ENCODE measurements around the gene SART1. TPM values are rescaled to one million over a fixed set of nuclear protein-coding genes. Genes with fewer than 3 reads are reported as not detected.

Gene SART1
- total RNA-seq, 2 donors from 2014 or later = 36.7 to 76.6 TPM

DNA sequence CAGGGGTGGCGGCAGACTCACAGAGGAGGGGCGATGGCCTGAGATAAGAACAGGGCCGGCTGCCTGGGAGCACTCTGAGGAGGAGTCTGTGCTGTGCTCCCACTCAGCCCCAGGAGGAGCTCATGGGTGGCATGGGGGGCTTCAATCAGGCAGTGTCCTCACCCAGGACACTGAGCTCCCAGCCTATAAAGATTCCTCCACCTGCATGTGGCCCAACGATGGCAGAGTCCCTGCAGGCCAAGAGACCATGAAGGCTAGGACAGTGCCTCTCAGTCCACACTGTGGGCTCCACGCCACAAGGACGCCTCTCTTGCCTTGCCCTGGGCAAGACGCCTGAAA lies 52.2 kb downstream of the SART1 start:
- TF ChIP-seq, protein P1, sequence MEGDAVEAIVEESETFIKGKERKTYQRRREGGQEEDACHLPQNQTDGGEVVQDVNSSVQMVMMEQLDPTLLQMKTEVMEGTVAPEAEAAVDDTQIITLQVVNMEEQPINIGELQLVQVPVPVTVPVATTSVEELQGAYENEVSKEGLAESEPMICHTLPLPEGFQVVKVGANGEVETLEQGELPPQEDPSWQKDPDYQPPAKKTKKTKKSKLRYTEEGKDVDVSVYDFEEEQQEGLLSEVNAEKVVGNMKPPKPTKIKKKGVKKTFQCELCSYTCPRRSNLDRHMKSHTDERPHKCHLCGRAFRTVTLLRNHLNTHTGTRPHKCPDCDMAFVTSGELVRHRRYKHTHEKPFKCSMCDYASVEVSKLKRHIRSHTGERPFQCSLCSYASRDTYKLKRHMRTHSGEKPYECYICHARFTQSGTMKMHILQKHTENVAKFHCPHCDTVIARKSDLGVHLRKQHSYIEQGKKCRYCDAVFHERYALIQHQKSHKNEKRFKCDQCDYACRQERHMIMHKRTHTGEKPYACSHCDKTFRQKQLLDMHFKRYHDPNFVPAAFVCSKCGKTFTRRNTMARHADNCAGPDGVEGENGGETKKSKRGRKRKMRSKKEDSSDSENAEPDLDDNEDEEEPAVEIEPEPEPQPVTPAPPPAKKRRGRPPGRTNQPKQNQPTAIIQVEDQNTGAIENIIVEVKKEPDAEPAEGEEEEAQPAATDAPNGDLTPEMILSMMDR (IDR thresholded peaks at IDR 0.05) = no peak
- TF ChIP-seq POLR2A (IDR thresholded peaks at IDR 0.05) = no peak
- TF ChIP-seq POLR2AphosphoS5 (IDR thresholded peaks at IDR 0.05) = no peak
- Histone ChIP-seq H3K4me3 (no peak overlapping the region), H3K9me3 (no peaks in the 10 kb centered on the region), H3K36me3 (no peaks in the 10 kb centered on the region), H3K27me3 (replicated peaks; ENCODE audit: insufficient read depth) (peaks cover 2% of the 10 kb centered on the region), H3K27ac (no peak overlapping the region), H3K4me1 (replicated peaks) (no peaks in the 10 kb centered on the region)
- no peak for DNase-seq (ENCODE audit: low spot score)
- WGBS = 66% methylated on average over 7 of the region's 7 CpGs
- intact Hi-C loops (cut with DNase I) = no loop called here

DNA sequence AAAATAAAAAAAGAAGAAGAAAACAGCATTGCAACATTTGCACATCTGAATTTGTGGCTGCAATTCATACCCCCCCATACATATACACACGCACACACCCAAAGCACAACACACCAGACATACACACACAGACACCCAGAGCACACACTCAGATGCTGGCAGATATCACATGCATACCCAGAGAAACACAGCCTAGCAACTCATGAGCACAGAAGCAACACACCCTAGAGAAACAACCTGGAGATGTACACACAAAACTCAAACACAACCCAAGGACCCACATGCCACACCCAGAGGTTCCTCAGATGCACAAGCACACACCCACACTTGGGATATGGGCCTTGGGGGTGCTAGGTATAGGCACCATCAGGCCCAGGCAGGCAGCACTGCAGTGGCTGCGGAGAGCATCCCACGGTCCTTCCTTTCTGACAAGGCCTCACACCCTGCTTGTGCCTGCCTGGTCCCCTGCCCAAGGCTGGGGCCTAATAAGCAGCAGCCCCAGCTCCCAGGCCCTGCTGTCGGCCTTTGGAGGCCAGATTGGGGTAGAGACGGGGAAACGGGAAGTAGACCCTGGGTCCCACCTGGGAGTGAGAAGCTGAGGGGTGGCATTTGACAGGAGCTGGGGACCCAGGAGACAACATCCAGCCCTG lies 53.4 kb downstream of the SART1 start:
- H3K4me3 ChIP-seq = no peak overlapping the region
- H3K36me3 ChIP-seq = no peaks in the 10 kb centered on the region
- peaks cover 2% of the 10 kb centered on the region for H3K27me3 ChIP-seq (replicated peaks; ENCODE audit: insufficient read depth)
- TF ChIP-seq, protein P1 (IDR thresholded peaks at IDR 0.05) = no peak
- TF ChIP-seq POLR2A (IDR thresholded peaks at IDR 0.05) = no peak
- no peak for TF ChIP-seq POLR2AphosphoS5 (IDR thresholded peaks at IDR 0.05)
- DNase-seq (ENCODE audit: low spot score) = no peak
- intact Hi-C loops (cut with DNase I) = no loop called here
- H3K27ac ChIP-seq = no peak overlapping the region
- H3K9me3 ChIP-seq = no peaks in the 10 kb centered on the region
- 88% methylated on average over 6 of the region's 6 CpGs for WGBS
- no peaks in the 10 kb centered on the region for H3K4me1 ChIP-seq (replicated peaks)

DNA sequence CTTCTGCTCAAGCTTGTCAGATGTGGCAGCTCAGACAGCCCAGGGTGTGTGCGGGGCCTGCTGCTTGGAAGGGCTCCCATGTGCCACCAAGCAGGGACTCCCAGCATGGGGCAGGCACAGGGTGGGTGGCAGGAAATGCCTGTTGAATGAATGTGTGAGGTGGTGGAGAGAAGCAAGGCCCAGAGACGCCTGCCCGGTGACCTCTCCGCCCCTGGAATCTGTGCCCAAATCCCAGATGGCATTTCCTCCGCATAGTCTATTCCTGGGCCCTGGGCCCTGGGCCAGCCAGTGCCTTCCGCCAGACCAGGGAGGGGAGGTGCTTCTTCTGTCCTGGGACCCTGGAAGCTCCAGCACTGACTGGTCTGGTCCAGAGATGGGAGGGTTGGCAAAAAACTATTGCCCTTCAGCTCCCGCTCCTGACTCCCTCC lies 53.9 kb downstream of the SART1 start:
- TF ChIP-seq POLR2A (IDR thresholded peaks at IDR 0.05) (no peak), POLR2AphosphoS5 (IDR thresholded peaks at IDR 0.05) (no peak)
- TF ChIP-seq, protein P1 (IDR thresholded peaks at IDR 0.05) = no peak
- DNase-seq (ENCODE audit: low spot score) = no peak
- Histone ChIP-seq H3K9me3 (no peaks in the 10 kb centered on the region), H3K4me3 (no peak overlapping the region), H3K36me3 (no peaks in the 10 kb centered on the region), H3K27me3 (replicated peaks; ENCODE audit: insufficient read depth) (peaks cover 2% of the 10 kb centered on the region), H3K27ac (no peak overlapping the region), H3K4me1 (replicated peaks) (no peaks in the 10 kb centered on the region)
- intact Hi-C loops (cut with DNase I) = no loop called here
- 81% methylated on average over 7 of the region's 7 CpGs for WGBS

DNA sequence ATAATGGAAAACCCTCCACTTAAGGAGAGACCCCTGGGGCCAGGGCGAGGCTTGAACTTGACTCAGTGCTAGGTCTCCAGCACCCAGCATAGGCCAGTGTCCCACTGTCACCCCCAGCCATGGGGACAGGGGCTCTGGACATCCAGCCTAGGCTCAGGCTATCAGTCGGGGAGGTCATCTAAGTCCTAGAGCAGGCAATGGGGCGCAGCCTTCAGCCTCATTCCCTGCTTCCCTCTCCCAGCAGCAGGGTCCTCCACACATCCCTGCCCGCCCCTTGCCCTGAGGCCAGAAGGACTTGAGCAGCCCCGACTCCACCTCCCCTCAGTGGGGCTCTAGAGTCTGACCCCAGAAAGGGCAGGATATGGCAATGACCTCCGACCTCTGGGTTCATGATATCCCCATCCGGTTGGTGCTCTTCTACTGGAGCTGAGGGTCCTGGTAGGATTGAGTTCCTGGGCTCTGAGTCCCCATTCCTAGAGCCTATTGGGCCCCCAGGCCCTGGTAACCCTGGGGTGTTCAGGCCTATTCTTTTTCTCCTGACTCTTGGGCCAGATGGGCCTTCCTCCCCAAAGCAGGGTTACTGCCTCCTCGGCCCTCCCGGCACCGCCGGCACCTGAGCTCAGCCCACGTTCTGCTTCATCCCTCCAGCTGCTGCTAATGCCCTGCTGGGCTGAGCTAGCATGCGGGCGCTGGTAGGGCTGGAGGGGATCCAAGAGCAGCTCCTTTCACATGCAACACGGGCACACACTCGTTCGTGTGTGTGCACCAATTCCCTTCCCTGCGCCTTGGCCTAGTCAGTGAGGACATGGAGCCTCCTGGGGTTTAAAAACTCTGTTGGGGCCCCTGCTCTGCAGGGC lies 54.6 kb downstream of the SART1 start:
- TF ChIP-seq, protein P1 (IDR thresholded peaks at IDR 0.05) = no peak
- TF ChIP-seq POLR2A (IDR thresholded peaks at IDR 0.05) = no peak
- no peak for TF ChIP-seq POLR2AphosphoS5 (IDR thresholded peaks at IDR 0.05)

More for the DNA sequence above, 54.6 kb downstream of the SART1 start:
- Histone ChIP-seq H3K27me3 (replicated peaks; ENCODE audit: insufficient read depth) (peaks cover 2% of the 10 kb centered on the region), H3K4me1 (replicated peaks) (no peaks in the 10 kb centered on the region), H3K36me3 (no peaks in the 10 kb centered on the region), H3K9me3 (no peaks in the 10 kb centered on the region), H3K4me3 (no peak overlapping the region), H3K27ac (no peak overlapping the region)
- 81% methylated on average over 18 of the region's 18 CpGs for WGBS
- intact Hi-C loops (cut with DNase I) = no loop called here
- no peak for DNase-seq (ENCODE audit: low spot score)
